Neural cell (in vitro differentiated cells): ENCODE results near the gene TOX2.

Experiments used
- CTCF ChIP-seq: fragments of 450-650 bp; IDR thresholded peaks from 2 replicates; pipeline ENCODE4 v1.5.1; 2014; ENCODE audit warnings: antibody characterized with exemption, mild to moderate bottlenecking, moderate library complexity; ENCODE audit not compliant: poor library complexity, severe bottlenecking
- EP300 ChIP-seq: fragments of 450-650 bp; conservative IDR thresholded peaks from 2 replicates; pipeline ENCODE4 v1.6.1; 2014; ENCODE audit warnings: antibody characterized with exemption, mild to moderate bottlenecking, moderate library complexity; ENCODE audit not compliant: poor library complexity, severe bottlenecking
- EZH2 ChIP-seq: fragments of 200-600, 300-800 bp; shearing (Covaris generic), sonication (generic); IDR thresholded peaks from 2 replicates; pipeline ENCODE4 v1.6.1; 2014; ENCODE audit warnings: antibody characterized with exemption, low read length, borderline replicate concordance, mild to moderate bottlenecking; ENCODE audit not compliant: insufficient read depth, poor library complexity, severe bottlenecking
- POLR2AphosphoS5 ChIP-seq: IDR thresholded peaks from 2 replicates; pipeline ENCODE4 v1.6.1; 2012
- RAD21 ChIP-seq: fragments of 450-650 bp; conservative IDR thresholded peaks from 2 replicates; pipeline ENCODE4 v1.6.1; 2014; ENCODE audit warnings: antibody characterized with exemption, mild to moderate bottlenecking, moderate library complexity
- REST ChIP-seq: IDR thresholded peaks from 2 replicates; pipeline ENCODE4 v1.6.1; 2012; ENCODE audit warnings: borderline replicate concordance

GRCh38 chr20:43994486-43995100 is 79.9 kb downstream of the TOX2 start:
- TF ChIP-seq RAD21 (no peak), CTCF (no peak), EZH2 (no peak), EP300 (no peak), POLR2AphosphoS5 (no peak), REST (no peak)
